Stimulated activated naive CD8-positive, alpha-beta T cell treated with anti-CD3 and anti-CD28 coated beads, Interleukin-15, Interleukin-2, amounts not matched to agents 100 ng/mL and 50 ng/mL, for 24 hours (primary cell): ENCODE measurements around the gene SHROOM4.

Experiments
- H3K27ac Mint-ChIP-seq: one replicate; pipeline ENCODE4 v1.8.0; 2021; ENCODE audit warnings: mild to moderate bottlenecking, mixed read lengths
- H3K27me3 Mint-ChIP-seq: one replicate; pipeline ENCODE4 v1.8.0; 2021; ENCODE audit warnings: mixed read lengths
- H3K36me3 Mint-ChIP-seq: one replicate; pipeline ENCODE4 v1.8.0; 2021; ENCODE audit warnings: low read depth, mixed read lengths
- H3K4me1 Mint-ChIP-seq: one replicate; pipeline ENCODE4 v1.8.0; 2021; ENCODE audit warnings: low read depth, mixed read lengths
- H3K4me3 Mint-ChIP-seq: one replicate; pipeline ENCODE4 v1.8.0; 2021; ENCODE audit warnings: mild to moderate bottlenecking, mixed read lengths
- H3K9me3 Mint-ChIP-seq: one replicate; pipeline ENCODE4 v1.8.0; 2021; ENCODE audit warnings: mixed read lengths

Gene SHROOM4

DNA sequence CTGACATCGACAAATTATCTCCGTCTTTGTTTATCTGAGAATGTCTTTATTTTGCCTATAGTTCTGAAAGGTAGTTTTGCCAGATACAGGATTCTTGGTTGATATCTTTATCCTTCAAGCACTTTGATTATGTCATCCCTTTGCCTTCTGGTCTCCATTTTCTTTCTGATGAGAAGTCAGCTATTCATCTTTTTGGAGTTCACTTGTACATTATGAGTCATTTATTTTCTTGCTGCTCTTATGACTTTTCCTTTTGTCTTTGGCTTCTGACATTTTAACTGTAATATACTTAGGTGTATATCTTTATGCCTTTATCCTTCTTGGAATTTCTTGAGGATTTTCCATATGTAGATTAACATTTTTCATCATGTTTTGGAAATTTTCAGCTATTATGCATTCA, 51.4 kb downstream of the SHROOM4 start:
- H3K27ac Mint-ChIP-seq, result no peak overlapping the region
- H3K27me3 Mint-ChIP-seq, result peaks cover 12% of the 10 kb centered on the region
- no peak overlapping the region for H3K4me3 Mint-ChIP-seq
- H3K36me3 Mint-ChIP-seq, result no peaks in the 10 kb centered on the region
- no peaks in the 10 kb centered on the region for H3K4me1 Mint-ChIP-seq
- H3K9me3 Mint-ChIP-seq, result no peaks in the 10 kb centered on the region

DNA sequence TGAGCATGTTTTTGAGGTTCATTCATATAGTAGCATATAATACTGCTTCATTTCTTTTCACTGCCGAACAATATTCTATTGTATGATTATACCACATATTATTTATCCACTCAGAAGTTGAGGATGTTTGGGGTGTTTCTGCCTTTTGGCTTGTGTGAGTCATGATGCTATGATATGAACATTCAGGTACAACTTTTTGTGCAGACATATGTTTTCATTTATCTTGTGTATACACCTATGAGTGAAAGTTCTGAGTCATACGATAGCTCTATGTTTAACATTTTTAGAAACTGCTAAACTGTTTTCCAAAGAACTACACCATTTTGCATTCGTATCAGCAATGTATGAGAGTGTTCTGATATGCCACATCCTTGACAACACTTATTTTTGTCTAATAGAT, 57.7 kb downstream of the SHROOM4 start:
- no peaks in the 10 kb centered on the region for H3K36me3 Mint-ChIP-seq
- no peak overlapping the region for H3K27ac Mint-ChIP-seq
- H3K9me3 Mint-ChIP-seq, result no peaks in the 10 kb centered on the region
- H3K4me3 Mint-ChIP-seq, result no peak overlapping the region
- no peaks in the 10 kb centered on the region for H3K4me1 Mint-ChIP-seq
- no peaks in the 10 kb centered on the region for H3K27me3 Mint-ChIP-seq

DNA sequence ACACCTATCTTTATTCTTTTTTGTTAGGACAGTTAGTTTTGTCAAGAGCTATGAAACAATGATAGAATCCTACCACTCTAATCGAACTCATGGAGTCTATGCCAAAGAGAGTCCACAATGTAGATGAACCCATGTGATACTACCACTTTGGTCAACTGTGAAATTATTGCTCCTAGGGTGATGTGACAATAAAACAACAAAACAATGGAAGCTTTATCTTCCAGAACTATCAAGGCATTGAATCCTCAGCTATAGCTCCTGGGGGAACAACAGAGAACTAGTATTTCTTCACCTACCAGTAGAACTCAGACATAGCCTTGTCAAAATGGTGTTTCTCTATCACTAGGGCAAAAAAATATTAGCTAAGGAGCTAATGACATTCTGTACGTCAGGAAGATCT, 62.9 kb downstream of the SHROOM4 start:
- no peaks in the 10 kb centered on the region for H3K4me1 Mint-ChIP-seq

DNA sequence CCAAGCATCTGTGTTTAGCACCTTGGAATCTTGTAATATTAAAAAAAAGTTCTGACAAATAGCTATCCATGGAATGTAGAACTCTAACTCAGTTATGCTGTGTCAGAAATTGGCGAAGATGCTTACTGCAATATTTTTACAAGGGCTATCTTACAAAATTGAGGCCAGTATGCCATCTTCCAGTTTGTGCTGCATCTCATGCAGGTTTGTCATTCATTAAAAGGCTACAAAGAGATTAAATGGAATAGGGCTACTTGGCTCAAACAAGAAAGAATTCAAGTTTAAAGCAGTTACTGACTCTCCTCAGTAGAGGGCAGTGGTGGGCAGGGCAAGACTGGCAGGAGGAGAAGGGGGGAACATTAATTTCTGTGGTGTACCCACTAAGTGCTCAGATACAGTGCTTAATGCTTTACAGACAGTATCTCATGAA, 66.5 kb downstream of the SHROOM4 start:
- Mint-ChIP-seq H3K36me3 (no peaks in the 10 kb centered on the region), H3K27ac (no peak overlapping the region), H3K27me3 (no peaks in the 10 kb centered on the region), H3K4me3 (no peak overlapping the region), H3K4me1 (no peaks in the 10 kb centered on the region), H3K9me3 (no peaks in the 10 kb centered on the region)

More for the DNA sequence above, 62.9 kb downstream of the SHROOM4 start:
- Mint-ChIP-seq H3K36me3 (no peaks in the 10 kb centered on the region), H3K27me3 (no peaks in the 10 kb centered on the region), H3K27ac (no peak overlapping the region), H3K4me3 (no peak overlapping the region), H3K9me3 (no peaks in the 10 kb centered on the region)

DNA sequence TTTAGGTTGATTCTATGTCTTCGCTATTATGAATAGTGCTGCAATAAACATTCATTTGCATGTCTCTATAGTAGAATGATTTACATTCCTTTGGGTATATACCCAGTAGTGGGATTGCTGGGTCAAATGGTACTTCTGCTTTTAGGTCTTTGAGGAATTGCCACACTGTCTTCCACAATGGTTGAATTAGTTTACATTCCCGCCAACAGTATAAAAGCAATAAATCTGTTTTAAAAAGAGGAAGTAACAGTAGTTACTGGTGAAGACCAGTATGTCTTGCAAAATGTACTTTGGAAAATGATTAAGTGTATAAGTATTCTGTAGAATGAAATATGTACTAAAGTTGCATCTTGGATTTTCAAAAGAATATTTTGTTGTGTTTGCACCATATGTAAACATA, 77.3 kb downstream of the SHROOM4 start:
- H3K4me3 Mint-ChIP-seq, result no peak overlapping the region
- H3K4me1 Mint-ChIP-seq, result no peaks in the 10 kb centered on the region
- peaks cover 3% of the 10 kb centered on the region for H3K27me3 Mint-ChIP-seq
- H3K36me3 Mint-ChIP-seq, result no peaks in the 10 kb centered on the region
- no peaks in the 10 kb centered on the region for H3K9me3 Mint-ChIP-seq
- no peak overlapping the region for H3K27ac Mint-ChIP-seq

DNA sequence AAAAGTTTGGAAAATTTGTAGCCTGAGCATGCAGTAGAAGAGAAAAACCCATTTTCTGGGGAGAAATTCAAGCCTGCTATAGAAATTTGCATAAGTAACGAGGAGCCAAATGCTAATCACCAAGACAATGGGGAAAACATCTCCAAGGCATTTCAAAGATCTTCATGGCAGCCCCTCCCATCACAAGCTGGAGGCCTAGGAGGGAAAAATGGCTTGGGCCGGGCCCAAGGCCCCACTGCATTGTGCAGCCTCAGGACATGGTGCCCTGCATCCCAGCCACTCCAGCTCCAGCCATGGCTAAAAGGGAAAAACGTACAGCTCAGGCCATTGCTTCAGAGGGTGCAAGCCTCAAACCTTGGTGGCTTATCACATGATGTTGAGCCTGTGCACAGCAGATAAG, 87.7 kb downstream of the SHROOM4 start:
- H3K36me3 Mint-ChIP-seq, result no peaks in the 10 kb centered on the region
- H3K4me1 Mint-ChIP-seq, result no peaks in the 10 kb centered on the region
- H3K27ac Mint-ChIP-seq, result no peak overlapping the region
- H3K4me3 Mint-ChIP-seq, result no peak overlapping the region
- H3K9me3 Mint-ChIP-seq, result no peaks in the 10 kb centered on the region
- no peaks in the 10 kb centered on the region for H3K27me3 Mint-ChIP-seq

DNA sequence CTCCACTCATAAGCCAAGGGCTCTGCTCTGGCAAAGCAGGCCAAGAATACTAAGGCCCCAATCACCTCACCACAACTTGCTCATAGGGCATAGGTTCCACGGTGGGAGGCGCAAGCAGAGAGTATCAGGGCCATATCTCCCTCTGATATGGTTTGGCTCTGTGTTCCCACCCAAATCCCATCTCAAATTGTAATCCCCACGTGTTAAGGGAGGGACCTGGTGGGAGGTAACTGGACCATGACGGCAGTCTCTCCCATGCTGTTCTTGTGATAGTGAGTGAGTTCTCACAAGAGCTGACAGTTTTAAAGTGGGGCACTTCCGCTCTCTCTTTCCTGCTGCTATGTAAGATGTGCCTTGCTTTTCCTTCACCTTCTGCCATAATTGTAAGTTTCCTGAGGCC, 88.7 kb downstream of the SHROOM4 start:
- no peaks in the 10 kb centered on the region for H3K27me3 Mint-ChIP-seq
- no peaks in the 10 kb centered on the region for H3K9me3 Mint-ChIP-seq
- no peak overlapping the region for H3K27ac Mint-ChIP-seq
- no peaks in the 10 kb centered on the region for H3K4me1 Mint-ChIP-seq
- H3K36me3 Mint-ChIP-seq, result no peaks in the 10 kb centered on the region
- H3K4me3 Mint-ChIP-seq, result no peak overlapping the region

DNA sequence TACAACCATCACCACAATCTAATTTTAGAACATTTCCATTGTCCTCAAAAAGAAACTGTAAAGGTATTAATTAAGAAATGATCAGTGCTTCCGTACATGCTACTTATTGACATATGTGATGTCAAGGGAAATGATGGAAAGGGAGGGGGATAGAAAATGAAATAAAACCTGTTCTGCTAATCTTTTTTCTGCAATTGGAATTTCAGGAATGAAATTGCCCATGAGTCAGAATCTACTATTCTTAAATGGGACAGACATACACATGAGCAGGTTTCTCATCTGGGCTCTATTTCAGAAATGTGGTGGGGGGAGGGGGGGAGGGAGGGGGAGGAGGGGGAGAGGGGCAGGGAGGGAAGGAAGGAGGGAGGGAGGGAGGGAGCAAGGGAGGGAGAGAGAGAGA, 91.0 kb downstream of the SHROOM4 start:
- Mint-ChIP-seq H3K27me3 (no peaks in the 10 kb centered on the region), H3K9me3 (no peaks in the 10 kb centered on the region), H3K4me1 (no peaks in the 10 kb centered on the region), H3K4me3 (no peak overlapping the region), H3K27ac (no peak overlapping the region), H3K36me3 (no peaks in the 10 kb centered on the region)

DNA sequence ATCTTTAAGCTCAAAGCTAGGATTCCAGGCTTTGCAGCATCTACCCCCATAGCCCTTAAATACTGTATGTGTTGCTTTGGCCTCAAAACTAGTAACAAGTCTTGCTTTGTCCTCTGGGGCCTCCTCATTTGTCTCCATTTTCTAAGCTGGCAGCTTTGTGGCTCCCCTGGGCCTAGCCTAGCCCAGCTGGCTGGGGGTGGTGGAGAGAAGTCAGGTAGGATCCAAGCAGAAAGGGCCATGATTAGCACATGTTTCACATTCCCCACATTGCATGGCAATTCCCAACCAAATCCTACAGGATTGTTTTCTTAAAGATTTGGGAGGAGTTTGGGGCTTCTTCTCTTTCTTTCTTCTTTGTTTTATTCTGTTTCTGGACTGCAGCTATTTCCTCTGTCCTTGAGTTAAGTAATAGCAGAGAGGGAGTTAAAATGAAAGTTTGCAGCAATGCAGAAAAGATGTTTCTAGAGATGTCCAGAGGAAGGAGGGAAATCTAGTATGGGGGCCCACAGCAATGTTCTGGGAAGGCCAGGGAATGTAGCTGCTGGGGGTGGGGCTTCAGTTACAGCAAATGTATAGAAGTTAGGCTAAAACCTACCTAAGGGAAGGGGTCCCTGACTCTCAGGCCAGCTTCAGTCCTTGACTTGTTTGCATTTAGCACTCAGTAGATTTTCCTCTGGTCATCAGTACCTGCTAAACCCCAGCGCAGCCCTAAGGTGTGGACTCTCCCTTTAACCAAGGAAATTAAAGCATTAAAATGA, 92.1 kb downstream of the SHROOM4 start:
- H3K27ac Mint-ChIP-seq, result no peak overlapping the region
- no peaks in the 10 kb centered on the region for H3K9me3 Mint-ChIP-seq
- H3K36me3 Mint-ChIP-seq, result no peaks in the 10 kb centered on the region
- no peaks in the 10 kb centered on the region for H3K4me1 Mint-ChIP-seq
- no peaks in the 10 kb centered on the region for H3K27me3 Mint-ChIP-seq
- no peak overlapping the region for H3K4me3 Mint-ChIP-seq

DNA sequence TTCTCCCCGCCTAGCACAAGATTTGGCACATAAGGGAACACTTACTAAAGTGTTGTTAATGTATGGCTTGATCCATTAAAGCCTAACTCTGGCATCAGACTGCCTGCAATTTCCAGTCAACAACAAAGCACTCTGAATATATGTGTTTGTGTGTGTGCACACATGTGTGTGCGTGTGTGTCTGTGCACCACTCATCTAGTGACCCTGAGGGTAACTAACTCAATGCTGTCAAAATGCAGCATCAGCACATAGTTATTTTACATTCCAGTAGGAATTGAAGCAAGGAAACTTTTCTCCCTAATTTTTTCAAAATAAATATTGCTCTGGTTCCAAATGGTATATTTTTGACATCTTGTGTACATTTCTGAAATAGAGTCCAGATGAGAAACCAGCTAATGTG, 94.4 kb downstream of the SHROOM4 start:
- Mint-ChIP-seq H3K27me3 (no peaks in the 10 kb centered on the region), H3K9me3 (no peaks in the 10 kb centered on the region), H3K36me3 (no peaks in the 10 kb centered on the region), H3K4me3 (no peak overlapping the region), H3K27ac (no peak overlapping the region), H3K4me1 (no peaks in the 10 kb centered on the region)

DNA sequence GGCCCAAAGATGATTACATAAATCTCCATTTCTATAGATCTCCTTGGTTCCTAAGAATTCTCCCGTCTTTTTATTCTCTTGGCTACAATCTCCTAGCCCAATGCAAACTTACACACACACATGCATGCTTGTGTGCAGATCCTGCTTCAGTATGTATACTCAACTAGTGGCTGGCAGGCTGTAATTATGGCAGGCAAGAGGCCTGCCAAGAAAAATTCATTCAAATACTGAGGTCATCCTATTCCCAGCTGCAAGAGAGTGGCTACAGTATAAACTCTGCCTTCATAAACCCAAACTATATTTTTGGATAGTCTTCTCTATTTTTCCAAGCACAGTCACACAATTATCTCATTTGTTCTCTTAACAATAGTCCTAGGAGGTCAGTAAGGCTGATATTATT, 95.2 kb downstream of the SHROOM4 start:
- no peaks in the 10 kb centered on the region for H3K9me3 Mint-ChIP-seq
- no peaks in the 10 kb centered on the region for H3K27me3 Mint-ChIP-seq
- H3K4me3 Mint-ChIP-seq, result no peak overlapping the region
- H3K36me3 Mint-ChIP-seq, result no peaks in the 10 kb centered on the region
- no peak overlapping the region for H3K27ac Mint-ChIP-seq
- no peaks in the 10 kb centered on the region for H3K4me1 Mint-ChIP-seq

DNA sequence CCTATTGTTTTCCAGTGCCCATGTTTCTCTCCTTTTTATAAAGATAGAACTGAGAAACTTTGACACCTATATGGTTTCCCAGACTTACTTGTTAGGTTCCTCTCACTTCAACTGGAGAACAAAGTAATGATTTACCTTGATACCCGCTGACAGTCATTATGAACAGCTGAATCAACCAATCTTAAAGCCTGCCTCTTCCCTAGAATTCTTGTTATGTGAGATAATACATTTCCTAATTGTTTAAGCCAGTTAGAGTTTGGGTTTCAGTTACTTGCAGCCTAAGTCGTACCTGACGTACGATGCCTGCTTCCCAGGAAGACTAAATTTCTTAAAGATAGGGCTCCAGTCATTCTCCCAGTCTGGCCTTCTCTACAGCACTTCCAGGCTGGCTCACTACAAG, 97.3 kb downstream of the SHROOM4 start:
- H3K27me3 Mint-ChIP-seq, result no peaks in the 10 kb centered on the region
- H3K4me3 Mint-ChIP-seq, result no peak overlapping the region
- H3K9me3 Mint-ChIP-seq, result no peaks in the 10 kb centered on the region
- no peaks in the 10 kb centered on the region for H3K4me1 Mint-ChIP-seq
- no peak overlapping the region for H3K27ac Mint-ChIP-seq
- H3K36me3 Mint-ChIP-seq, result no peaks in the 10 kb centered on the region

DNA sequence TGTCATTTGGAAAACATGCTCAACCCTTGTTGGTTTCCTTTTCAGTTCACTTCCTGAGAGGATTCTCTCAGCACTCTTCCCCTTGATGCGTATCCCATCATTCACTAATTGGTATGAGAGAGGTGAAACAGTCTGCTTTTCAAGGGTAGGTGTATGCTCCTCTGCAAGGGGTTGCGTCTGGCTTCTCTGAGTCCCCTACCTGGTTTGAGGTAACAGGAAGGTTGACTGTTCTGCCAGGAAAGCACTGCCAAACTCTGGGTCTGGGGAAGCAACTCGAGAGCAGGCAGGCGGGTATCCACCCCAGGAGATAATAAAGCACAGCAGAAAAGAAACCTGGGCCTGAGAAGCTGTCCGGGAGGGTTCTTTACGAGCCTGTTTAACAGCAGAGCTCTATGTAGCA, 101.2 kb downstream of the SHROOM4 start:
- no peaks in the 10 kb centered on the region for H3K27me3 Mint-ChIP-seq
- H3K36me3 Mint-ChIP-seq, result no peaks in the 10 kb centered on the region
- H3K9me3 Mint-ChIP-seq, result no peaks in the 10 kb centered on the region
- no peak overlapping the region for H3K4me3 Mint-ChIP-seq
- no peaks in the 10 kb centered on the region for H3K4me1 Mint-ChIP-seq
- H3K27ac Mint-ChIP-seq, result no peak overlapping the region

DNA sequence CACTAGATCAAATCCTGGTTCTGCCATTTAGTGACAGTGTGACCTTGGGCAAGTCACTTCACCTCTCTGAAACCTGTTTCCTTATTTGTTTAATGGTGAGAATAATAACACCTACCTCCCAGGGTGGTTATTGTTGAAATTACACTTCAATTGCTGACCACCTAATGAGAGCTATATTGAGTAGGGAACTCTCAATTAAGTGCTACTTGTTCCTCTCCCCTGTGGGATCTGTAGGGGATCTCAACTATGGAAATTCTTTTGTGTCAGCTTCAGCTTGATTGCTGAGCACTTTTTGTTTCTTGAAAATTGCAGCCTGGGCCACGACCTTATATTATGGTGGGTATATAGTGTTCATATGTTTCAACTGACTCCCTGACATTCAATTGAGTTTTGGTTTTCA, 102.1 kb downstream of the SHROOM4 start:
- Mint-ChIP-seq H3K27me3 (no peaks in the 10 kb centered on the region), H3K27ac (no peak overlapping the region), H3K9me3 (no peaks in the 10 kb centered on the region), H3K4me1 (no peaks in the 10 kb centered on the region), H3K36me3 (no peaks in the 10 kb centered on the region), H3K4me3 (no peak overlapping the region)

DNA sequence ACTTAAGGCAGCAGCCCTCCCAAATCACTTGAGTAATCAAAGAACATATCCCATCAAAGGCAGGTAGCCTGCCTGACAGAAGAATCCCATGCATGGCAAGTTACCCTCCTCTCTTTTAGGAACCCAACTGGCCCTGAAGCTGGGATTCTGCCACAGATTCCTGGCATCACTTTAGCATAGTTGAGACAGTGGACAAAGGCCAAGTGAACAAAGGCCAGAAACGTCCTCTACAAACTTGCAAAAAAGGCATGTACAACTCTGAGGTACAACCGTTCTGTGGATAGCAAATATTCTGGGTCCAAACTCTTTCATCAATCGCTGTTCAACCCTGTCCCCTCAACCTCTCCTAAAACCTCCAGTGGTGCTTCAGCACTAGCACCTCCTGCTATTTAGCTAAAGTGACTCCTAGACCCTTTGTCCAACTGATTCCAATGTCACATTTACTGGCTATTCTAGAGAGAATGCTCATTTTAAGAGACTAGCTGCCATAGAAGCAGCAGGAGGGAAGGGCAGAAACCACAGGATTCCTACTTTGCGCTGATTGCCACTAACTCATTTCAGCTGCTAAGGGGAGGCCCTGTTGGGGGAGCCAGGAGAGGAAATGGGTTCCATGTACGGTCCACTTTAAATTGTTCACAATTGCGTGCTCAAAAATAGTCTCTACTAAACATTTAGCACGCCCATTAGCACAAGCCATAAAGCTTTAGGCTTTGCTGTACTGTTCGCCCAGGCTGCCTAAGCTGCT, 105.9 kb downstream of the SHROOM4 start:
- no peak overlapping the region for H3K4me3 Mint-ChIP-seq
- no peaks in the 10 kb centered on the region for H3K27me3 Mint-ChIP-seq
- no peaks in the 10 kb centered on the region for H3K36me3 Mint-ChIP-seq
- no peaks in the 10 kb centered on the region for H3K4me1 Mint-ChIP-seq
- no peak overlapping the region for H3K27ac Mint-ChIP-seq
- no peaks in the 10 kb centered on the region for H3K9me3 Mint-ChIP-seq

DNA sequence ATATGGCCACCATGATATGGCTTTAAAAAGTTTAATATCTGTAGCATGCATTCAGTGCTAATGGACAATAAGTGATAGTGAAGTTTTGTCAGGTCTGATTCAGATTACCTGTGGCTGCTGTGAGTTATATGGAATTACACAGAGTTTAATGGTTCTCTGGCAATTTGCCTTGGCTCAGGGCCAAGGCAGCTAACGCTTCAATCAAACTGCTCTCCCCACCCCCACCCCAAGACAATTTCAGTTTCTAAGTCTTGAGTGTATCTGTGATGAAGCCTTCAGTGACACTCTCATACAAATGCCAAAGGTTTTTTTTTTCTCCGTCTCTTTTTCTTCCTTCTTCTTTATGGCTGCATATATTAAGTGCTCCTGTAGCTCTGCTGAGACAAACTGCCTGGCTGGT, 106.6 kb downstream of the SHROOM4 start:
- Mint-ChIP-seq H3K4me1 (no peaks in the 10 kb centered on the region), H3K27ac (no peak overlapping the region), H3K36me3 (no peaks in the 10 kb centered on the region), H3K27me3 (no peaks in the 10 kb centered on the region), H3K4me3 (no peak overlapping the region), H3K9me3 (no peaks in the 10 kb centered on the region)
